NCI-H345 treated with DMSO at 0.1 percent for 48 hours (cell line): ENCODE results near the gene CHCHD5.

Experiments used
- DNase-seq: peaks from one replicate; lab custom pipeline; 2025; ENCODE audit not compliant: unreplicated experiment; lab: John Stamatoyannopoulos, UW

Gene CHCHD5

DNA sequence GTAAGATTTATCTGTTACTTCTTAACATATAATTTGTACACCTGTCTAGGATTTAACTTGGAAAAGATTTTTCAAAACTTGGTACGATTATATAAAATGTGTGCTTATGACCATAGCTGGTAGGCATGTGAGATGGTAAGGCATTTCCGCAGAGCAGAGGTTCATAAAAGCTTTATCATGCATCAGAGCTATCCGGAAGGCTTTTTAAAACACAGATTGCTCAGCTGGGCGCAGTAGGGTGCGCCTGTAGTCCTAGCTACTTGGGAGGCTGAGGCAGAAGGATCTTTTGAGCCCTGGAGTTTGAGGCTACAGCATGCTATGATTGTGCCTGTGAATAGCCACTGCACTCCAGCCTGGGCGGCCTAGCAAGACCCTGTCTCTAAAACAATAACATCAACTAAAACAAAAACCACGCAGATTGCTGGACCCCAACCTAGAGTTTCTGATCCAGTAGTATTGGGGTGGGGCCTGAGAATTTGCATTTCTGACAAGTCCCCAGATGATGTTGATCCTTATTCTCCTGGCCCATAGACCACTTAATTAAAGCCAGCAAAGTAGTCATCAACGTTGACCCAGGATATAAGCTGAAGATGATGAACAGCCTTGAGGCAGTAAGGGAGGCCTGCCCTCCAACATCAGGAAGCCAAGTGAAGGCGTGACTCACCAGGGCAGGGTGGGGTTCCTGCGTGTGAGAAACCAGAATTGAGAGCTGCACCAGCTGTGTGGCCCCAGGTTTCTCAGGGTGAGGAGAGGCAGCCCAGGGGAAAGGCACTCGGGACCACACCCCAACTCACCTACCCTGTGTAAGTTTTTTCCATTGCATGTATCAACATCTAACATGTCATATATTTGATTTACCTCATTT, 39.7 kb downstream of the CHCHD5 start:
- DNase-seq = no peak

DNA sequence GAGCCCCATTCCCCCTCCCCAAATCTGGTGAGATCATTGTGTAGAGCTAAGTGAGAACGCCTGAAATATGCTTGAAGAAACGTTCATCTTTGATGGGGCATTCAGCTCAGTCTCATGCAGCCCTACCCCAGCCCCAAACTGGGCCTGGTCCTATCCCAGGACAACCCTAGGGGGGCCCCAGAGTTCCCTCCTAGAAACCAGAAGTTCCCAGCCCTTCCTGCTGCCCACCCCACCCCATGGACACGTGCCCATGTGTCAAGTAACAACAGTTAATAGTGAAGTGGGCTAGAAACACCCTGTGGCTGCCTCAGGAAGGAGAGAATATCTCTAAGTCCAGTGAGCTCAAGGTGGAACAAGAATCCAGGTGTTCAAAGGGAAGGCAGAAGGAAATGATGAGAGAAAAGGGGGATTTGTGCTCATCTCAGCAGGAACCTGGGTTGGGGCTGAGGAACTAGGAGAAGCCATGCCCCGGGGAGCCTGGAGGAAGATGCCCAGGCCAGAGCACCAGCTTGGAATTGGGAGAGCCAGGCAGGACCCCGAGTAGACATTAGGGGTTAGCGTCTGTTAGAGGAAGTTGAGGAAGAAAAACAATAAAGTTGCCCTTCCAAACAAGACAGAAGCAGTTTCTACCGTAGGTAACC, 41.2 kb downstream of the CHCHD5 start:
- no peak for DNase-seq

DNA sequence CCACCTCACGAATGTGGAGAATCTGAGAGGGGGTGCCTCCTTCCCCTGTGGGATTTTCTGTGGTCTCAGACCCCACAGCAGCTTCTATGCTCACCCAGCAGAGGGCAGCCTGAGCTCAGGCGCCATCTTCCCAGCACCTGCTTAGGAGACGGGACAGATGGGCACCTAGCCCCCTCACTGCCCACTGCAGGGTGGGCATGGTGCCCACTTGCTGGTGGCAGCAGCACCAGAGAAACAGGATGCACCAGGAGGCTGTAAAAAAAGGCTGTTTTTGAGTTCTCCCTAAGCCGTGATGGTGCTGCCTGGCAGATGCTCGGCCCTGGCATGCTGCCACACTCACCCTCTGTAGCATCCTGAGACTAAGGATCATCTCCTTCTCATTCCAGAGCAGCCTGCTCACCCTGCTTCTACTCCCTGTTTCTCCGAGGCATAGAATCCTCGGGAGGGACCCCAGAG, 42.2 kb downstream of the CHCHD5 start:
- DNase-seq = peak; percentile 64

DNA sequence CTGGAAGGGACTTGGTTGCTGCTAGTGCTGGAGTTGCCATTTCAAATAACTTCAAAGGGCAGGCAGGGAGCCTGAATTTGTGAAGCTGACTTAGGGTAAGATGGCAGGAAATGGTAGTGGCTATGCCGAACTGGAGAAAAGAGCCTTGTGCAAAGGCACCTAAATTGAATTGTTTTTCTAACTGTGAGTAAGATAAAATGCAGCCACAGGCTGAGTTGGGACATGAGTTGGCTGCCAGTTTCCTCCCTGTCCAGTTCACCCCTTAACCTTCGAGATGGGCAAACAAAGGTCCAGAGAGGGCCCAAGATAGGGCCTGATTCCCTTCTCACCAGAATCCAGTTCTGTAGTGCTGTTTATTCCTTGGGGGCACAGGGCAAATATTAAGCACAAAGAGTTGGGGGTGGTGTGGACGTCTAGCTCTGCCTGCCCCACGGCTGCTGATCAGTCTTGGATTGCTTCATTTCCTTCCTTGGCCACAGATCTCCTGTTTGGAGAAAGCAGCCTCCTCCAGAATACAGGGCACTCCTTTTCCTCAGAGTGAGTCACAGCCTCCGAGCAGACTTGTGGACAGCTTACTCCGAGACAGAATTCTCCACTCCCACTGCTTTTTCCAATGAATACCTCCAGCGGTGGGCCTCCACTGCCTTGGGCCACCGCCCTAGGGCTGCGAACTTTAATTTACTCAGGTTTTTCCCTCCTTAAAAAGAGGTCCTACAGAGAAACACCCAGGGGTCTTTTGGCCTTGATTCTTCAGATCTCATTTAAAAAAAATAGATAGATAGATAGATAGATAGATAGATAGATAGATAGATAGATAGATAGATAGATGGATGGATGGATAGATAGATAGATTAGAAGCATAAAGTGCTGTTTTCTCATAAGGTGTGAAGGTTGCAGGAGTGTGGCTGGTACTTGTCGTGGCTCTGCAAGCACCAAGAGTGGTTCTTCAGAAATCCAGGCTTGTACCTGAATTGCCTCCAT, 42.9 kb downstream of the CHCHD5 start:
- no peak for DNase-seq

DNA sequence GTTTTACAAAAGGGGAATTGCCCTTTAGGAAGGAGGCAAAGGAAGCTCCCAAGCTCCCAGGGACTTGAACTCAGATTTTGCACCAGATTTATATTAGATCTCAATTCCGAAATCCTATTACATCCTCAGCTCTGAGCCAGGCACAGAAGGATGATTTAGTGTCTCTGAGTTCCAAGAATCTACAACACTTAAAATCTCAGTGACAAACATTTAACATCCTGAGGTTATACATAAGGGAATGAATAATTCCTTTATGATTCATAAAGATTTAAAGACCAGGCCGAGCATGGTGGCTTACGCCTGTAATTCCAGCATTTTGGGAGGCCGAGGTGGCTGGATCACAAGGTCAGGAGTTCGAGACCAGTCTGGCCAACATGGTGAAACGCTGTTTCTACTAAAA, 44.8 kb downstream of the CHCHD5 start:
- DNase-seq = no peak

DNA sequence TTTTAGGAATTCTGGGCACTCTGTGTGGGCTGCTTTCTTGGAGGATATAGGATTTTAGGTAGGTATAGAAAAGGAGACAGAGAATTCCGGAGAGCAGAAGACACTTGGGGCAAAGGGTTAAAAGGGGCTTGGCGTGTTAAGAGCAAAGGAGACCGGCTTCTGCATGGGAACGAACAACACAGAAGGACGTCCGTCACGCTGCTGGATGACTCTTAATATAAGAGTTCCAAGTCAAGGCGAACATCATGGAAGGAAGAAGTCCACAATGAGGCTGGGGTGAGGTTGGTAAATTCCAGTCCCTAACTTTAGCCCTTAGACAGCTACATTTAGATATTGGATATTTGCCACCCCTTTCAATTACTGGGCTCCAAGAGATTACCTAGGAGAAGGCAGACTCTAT, 45.4 kb downstream of the CHCHD5 start:
- DNase-seq = no peak

DNA sequence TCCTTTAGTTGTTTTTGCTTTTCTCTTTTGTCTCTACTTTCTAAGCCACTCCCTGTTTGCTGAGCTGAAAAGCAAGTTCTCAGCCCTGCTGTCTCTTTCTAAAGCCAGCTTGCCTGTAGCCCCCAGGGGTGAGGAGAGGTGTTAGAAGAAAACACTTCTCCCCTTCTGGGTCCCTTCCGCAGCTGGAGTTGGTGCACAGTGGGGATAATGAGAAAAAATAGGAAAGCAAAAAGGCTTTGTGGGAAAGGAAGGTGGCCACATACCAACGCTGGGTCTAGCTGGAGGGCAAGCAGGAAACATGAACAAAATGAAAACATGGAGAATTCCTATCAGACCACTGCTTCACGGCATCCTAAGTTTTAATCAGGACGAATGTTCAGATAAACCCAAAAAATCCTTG, 45.9 kb downstream of the CHCHD5 start:
- DNase-seq = no peak

DNA sequence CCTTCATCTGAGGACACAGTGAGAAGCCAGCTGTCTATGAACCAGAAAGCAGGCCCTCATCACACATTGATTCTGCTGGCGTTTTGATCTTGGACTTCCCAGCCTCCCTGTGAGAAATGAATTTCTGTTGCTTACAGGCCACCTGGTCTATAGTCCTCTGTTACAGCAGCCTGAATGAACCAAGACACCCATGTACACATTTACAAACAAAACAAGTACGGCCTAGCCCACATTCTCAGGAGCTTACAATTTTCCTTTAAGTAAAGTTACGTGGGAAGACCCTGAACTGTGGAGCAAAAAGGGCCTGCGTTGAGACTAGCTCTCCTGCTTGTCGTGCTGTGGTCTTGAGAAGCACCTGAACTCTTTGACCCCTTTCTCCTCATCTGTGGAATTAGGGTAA, 49.3 kb downstream of the CHCHD5 start:
- no peak for DNase-seq

DNA sequence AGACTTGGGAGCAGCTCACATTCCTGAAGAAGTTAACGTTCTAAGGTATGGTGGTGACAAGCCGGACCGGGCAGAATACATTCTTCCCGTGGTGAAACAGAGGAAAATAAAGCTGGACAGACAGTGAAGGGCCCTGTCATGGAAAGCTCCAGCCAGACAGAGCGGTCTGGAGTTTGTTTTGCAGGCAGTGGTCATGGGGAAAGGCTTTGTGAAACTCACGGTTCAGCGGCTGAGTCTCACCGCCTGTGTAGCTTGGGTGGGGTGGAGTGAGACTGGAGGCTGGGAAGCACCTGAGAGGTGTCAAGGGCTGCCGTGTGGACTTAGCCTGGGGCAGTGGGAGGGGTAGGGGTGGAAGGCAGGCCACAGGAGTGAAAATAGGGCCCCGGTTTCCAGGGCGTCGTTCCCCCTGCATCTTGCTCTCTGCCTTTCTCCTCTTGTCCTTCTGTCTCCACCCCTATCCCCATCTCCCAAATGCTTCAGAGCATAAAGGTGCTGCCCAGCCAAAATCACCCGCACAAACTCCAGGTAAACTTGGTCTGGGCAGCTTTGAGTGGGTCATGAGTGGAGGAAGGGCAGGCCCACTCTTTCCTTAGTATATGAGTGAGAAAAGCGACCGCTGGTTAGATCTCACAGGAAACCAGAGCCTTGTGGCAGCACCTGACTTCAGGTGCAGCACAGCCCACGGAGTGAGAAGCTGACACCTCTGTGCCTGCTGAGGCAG, 49.9 kb downstream of the CHCHD5 start:
- DNase-seq = no peak

DNA sequence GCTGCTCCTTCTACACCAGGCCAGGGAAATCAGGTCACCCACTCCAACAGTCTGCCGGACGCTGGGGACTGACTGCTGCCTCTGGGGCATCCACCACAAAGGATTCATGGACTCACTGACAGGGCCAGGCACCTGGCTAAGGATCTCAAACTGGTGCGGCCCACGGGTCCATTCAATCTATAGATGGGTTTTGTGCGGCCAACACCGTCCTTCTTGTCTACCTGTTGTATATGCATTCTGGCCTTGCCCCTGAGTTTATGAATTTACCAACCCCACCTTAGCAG, 50.4 kb downstream of the CHCHD5 start:
- no peak for DNase-seq

DNA sequence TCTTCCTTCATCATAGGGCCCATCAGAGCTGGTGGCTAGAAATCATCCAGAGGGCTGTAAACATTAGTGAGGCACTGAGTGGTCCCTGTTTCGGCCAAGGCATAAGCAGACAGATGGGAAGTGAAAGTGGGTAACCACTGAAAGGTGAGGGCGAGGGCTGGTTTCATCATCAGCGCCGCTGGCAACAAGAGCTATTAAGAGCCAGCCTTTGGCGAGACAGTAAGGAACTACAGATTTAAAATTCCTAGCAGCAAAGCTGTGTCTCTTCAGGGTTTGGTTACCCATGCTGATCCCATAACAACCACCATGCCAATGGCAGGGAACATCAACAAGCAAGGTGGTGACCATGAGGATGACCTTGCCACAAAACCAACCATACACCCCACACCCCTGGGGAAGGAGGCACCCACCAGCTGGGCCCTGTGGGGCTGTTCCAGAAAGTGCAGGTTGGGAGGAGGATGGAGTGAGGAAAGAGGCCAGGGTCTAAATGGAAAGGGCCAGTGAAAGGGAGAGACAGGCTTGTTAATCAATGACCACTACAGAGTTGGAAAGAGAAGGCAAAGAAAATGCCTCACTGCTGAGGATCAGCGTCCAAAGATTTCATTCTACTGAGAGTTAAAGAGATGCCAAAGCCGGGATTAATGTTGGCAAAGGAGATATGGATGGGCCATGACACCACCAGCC, 52.3 kb downstream of the CHCHD5 start:
- DNase-seq = no peak

DNA sequence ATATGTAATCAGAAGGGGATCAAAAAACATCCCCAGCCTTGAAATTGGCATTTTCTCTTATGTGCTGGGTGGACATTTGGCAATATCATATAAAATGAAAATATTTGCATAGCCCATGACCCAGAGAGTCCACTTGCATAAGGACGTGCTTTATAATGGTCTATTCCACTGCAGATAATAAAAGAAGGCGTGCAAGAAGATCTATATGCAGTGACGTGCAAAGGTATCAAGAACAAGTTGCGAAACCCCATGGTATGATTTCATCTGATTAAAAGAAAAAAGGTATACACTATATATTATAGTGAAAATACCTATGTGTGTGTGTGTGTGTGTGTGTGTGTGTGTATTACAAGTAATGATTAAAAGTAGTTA, 52.9 kb downstream of the CHCHD5 start:
- no peak for DNase-seq
